HepG2 (cell line): Measurements from ENCODE around the gene RALY. TPM values are rescaled to one million over a fixed set of nuclear protein-coding genes. Genes with fewer than 3 reads are reported as not detected.
A peak's percentile ranks its signal among the peaks of the same experiment; 100 is the strongest.

ENCODE experiments used
- CREB1 ChIP-seq, 2 experiments: fragments of 450-650 bp in 1 of 2; IDR thresholded peaks; 2 replicates each; pipeline ENCODE4 v1.6.1; 2016 to 2017; ENCODE audit warnings: control low read depth in 1 of 2, mild to moderate bottlenecking in 1 of 2, missing compliant biosample characterization in 1 of 2, missing genetic modification characterization in 1 of 2
- FOXK1 ChIP-seq: sonication (generic); formaldehyde crosslinking; IDR thresholded peaks from 2 replicates; pipeline ENCODE4 v1.4.0; 2020; ENCODE audit warnings: low read depth, missing genetic modification reagents, borderline replicate concordance
- MIER3 ChIP-seq: IDR thresholded peaks from 2 replicates; pipeline ENCODE4 v1.6.1; 2016; ENCODE audit warnings: missing compliant biosample characterization, borderline replicate concordance
- POLR2AphosphoS5 ChIP-seq: IDR thresholded peaks from 2 replicates; pipeline ENCODE4 v1.6.1; 2012; ENCODE audit warnings: low read depth, low read length
- PPARG ChIP-seq: conservative IDR thresholded peaks from 2 replicates; pipeline ENCODE4 v1.6.1; 2016; ENCODE audit warnings: missing biosample characterization, missing genetic modification reagents
- USF2 ChIP-seq, 2 experiments: sonication (generic) in 1 of 2; formaldehyde crosslinking in 1 of 2; IDR thresholded peaks; 2 replicates each; pipeline versions ENCODE4 v1.5.1 to v1.6.1; 2011 to 2020; ENCODE audit warnings: borderline replicate concordance in 1 of 2, low read depth in 1 of 2, low read length in 1 of 2, mild to moderate bottlenecking in 1 of 2, missing genetic modification reagents in 1 of 2, moderate library complexity in 1 of 2
- ZBTB14 ChIP-seq: sonication (generic); formaldehyde crosslinking; IDR thresholded peaks from 2 replicates; pipeline ENCODE4 v1.4.0; 2020; ENCODE audit warnings: missing genetic modification reagents
- ZBTB44 ChIP-seq: sonication (generic); formaldehyde crosslinking; IDR thresholded peaks from 2 replicates; pipeline ENCODE4 v1.4.0; 2020; ENCODE audit warnings: missing genetic modification reagents
- ZFP82 ChIP-seq: sonication (generic); formaldehyde crosslinking; IDR thresholded peaks from 2 replicates; pipeline ENCODE4 v1.5.1; 2020; ENCODE audit warnings: mild to moderate bottlenecking, missing genetic modification reagents, borderline replicate concordance
- ZNF281 ChIP-seq: sonication (generic); formaldehyde crosslinking; IDR thresholded peaks from 2 replicates; pipeline ENCODE4 v1.4.0; 2020; ENCODE audit warnings: missing genetic modification reagents, borderline replicate concordance
- ZNF607 ChIP-seq: sonication (generic); formaldehyde crosslinking; IDR thresholded peaks from 2 replicates; pipeline ENCODE4 v1.5.1; 2020; ENCODE audit warnings: missing genetic modification reagents, mild to moderate bottlenecking, borderline replicate concordance
- ZNF619 ChIP-seq: sonication (generic); formaldehyde crosslinking; IDR thresholded peaks from 2 replicates; pipeline ENCODE4 v1.4.0; 2020; ENCODE audit warnings: mild to moderate bottlenecking, missing genetic modification reagents
- ZNF709 ChIP-seq: sonication (generic); formaldehyde crosslinking; IDR thresholded peaks from 2 replicates; pipeline ENCODE4 v1.5.0; 2020; ENCODE audit warnings: mild to moderate bottlenecking, missing genetic modification reagents
- ZNF878 ChIP-seq: sonication (generic); formaldehyde crosslinking; IDR thresholded peaks from 2 replicates; pipeline ENCODE4 v1.8.1; 2023; ENCODE audit warnings: mild to moderate bottlenecking, missing genetic modification reagents, moderate library complexity
- polyA plus RNA-seq, 8 experiments: library from polyadenylated mRNA; depleted of rRNA in 3 of 8; stranded (reverse) in 7 of 8; unstranded in 1 of 8; fragments of >200 nt; fragmentation: Illumina TruSeq in 4 of 8; extraction: Trizol in 4 of 8; gene quantifications; 2 replicates each; pipeline versions ENCODE4 v1.2.1 to v1.2.3, GENCODE V29; 2011 to 2016; ENCODE audit warnings: low read depth in 4 of 8, missing spikeins in 1 of 8, mixed read lengths in 1 of 8; ENCODE audit not compliant: insufficient read depth in 1 of 8
- total RNA-seq, 5 experiments: library from RNA; depleted of rRNA; stranded (reverse); fragments of >200 nt; fragmentation: Illumina TruSeq; extraction: Trizol; gene quantifications; 2 replicates each; pipeline ENCODE4 v1.2.3, GENCODE V29; 2016; ENCODE audit warnings: low read depth in 1 of 5
- TF ChIP-seq, protein P1 (sequence below): IDR thresholded peaks from 2 replicates; pipeline ENCODE4 v1.6.1; 2016; ENCODE audit warnings: missing compliant biosample characterization, missing genetic modification reagents, borderline replicate concordance
- TF ChIP-seq, protein P2 (sequence below): sonication (generic); formaldehyde crosslinking; conservative IDR thresholded peaks from 2 replicates; pipeline ENCODE4 v1.8.0; 2022; ENCODE audit warnings: mild to moderate bottlenecking, moderate library complexity, missing genetic modification reagents

The RALY gene
- total and polyA plus RNA-seq, 2 of the 13 experiments (the other 11 are each of a cell fraction or from before 2014, with no cell fraction given), result 178 to 186 TPM

DNA sequence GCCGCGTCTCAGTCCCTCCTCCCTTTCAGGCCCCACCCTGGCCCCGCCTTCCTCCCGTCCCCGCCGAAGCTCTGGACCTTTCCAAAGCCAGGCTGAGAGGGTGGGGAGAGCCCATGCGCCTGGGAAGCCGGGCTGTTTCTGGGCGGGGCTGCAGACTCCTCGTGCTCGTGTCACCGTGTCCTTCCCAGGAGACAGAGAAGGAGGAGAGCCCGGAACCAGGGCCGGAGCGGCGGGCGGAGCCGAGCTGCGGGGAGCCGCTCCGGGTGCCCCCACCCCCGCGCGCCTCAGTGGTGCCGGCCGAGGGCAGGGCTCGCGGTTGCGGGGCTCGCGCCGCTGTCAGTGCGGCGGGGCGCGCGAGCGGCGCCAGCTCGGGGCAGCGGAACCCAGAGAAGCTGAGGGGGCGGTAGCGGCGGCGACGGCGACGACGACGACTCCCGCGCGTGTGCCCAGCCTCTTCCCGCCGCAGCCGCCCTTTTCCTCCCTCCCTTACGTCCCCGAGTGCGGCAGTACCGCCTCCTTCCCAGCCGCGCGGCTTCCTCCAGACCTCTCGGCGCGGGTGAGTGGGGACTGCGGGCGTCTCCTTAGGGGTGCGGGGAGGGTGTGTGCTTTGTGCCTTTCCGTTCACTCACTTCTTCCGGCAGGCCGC, at the start of gene RALY (continued):
- TF ChIP-seq, protein P1, sequence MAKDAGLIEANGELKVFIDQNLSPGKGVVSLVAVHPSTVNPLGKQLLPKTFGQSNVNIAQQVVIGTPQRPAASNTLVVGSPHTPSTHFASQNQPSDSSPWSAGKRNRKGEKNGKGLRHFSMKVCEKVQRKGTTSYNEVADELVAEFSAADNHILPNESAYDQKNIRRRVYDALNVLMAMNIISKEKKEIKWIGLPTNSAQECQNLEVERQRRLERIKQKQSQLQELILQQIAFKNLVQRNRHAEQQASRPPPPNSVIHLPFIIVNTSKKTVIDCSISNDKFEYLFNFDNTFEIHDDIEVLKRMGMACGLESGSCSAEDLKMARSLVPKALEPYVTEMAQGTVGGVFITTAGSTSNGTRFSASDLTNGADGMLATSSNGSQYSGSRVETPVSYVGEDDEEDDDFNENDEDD (CRISPR knock-in tag), result peak; percentile 72
- no peak for TF ChIP-seq USF2 (IDR thresholded peaks at IDR 0.05; ENCODE audit: low read depth, low read length)
- TF ChIP-seq USF2 (CRISPR knock-in tag; IDR thresholded peaks at IDR 0.05; ENCODE audit: borderline replicate concordance), result peak; percentile 30; the same call in 1 of the 2 replicates
- TF ChIP-seq ZNF709 (CRISPR knock-in tag), result no peak; the same call in 1 of the 2 replicates
- TF ChIP-seq CREB1 (IDR thresholded peaks at IDR 0.05), result no peak
- TF ChIP-seq CREB1 (CRISPR knock-in tag; IDR thresholded peaks at IDR 0.05), result no peak
- TF ChIP-seq ZNF619, result peak; percentile 80; the same call in 1 of the 2 replicates
- TF ChIP-seq, protein P2, sequence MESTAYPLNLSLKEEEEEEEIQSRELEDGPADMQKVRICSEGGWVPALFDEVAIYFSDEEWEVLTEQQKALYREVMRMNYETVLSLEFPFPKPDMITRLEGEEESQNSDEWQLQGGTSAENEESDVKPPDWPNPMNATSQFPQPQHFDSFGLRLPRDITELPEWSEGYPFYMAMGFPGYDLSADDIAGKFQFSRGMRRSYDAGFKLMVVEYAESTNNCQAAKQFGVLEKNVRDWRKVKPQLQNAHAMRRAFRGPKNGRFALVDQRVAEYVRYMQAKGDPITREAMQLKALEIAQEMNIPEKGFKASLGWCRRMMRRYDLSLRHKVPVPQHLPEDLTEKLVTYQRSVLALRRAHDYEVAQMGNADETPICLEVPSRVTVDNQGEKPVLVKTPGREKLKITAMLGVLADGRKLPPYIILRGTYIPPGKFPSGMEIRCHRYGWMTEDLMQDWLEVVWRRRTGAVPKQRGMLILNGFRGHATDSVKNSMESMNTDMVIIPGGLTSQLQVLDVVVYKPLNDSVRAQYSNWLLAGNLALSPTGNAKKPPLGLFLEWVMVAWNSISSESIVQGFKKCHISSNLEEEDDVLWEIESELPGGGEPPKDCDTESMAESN (CRISPR knock-in tag), result peak; percentile 86
- TF ChIP-seq ZNF281 (CRISPR knock-in tag), result peak; percentile 45; the same call in 1 of the 2 replicates
- peak; percentile 31 for TF ChIP-seq ZBTB14 (CRISPR knock-in tag)
- 0 out of 2 replicates have a peak, but pooled peaks have one; percentile 22 for TF ChIP-seq PPARG (CRISPR knock-in tag)
- TF ChIP-seq MIER3 (CRISPR knock-in tag), result peak; percentile 41; the same call in 1 of the 2 replicates
- TF ChIP-seq ZNF607 (CRISPR knock-in tag), result no peak; the same call in 1 of the 2 replicates
- peak; percentile 95 for TF ChIP-seq POLR2AphosphoS5
- no peak for TF ChIP-seq FOXK1 (CRISPR knock-in tag)
- TF ChIP-seq ZNF878 (CRISPR knock-in tag), result no peak; the same call in 1 of the 2 replicates
- no peak for TF ChIP-seq ZFP82
- TF ChIP-seq ZBTB44 (CRISPR knock-in tag), result peak; percentile 61
